HG03571 (cell line): ENCODE measurements around the gene PDHX.
"Not testable (repeated sequence)": the region's sequence is repeated elsewhere in the genome, so short reads cannot be mapped to it uniquely, and the experiment has no call there.

Experiments
- ATAC-seq: cut with Tn5 transposase; IDR thresholded peaks from one replicate; pipeline ENCODE4 v1.9.1; 2021; ENCODE audit not compliant: unreplicated experiment

Gene PDHX

GRCh38 chr11:34910817-34911216 lies 5.6 kb upstream of the PDHX start:
- ATAC-seq, result no peak

- ATAC-seq, result no peak
Measured at GRCh38 chr11:34911676-34912075, 4.7 kb upstream of the PDHX start.

GRCh38 chr11:34913556-34913955 lies 2.9 kb upstream of the PDHX start:
- ATAC-seq, result not testable (repeated sequence)

GRCh38 chr11:34915136-34916014 lies 1.0 kb upstream of the PDHX start:
- ATAC-seq, result peak; percentile 5

GRCh38 chr11:34916843-34917770 lies 689 bp downstream of the PDHX start:
- ATAC-seq, result no peak

- no peak for ATAC-seq
Measured at GRCh38 chr11:34921156-34921555, 4.7 kb downstream of the PDHX start.

GRCh38 chr11:34924714-34925113 lies 8.3 kb downstream of the PDHX start:
- no peak for ATAC-seq

- no peak for ATAC-seq
Measured at GRCh38 chr11:34926101-34926830, 9.8 kb downstream of the PDHX start.

- no peak for ATAC-seq
Measured at GRCh38 chr11:34926831-34927132, 10.4 kb downstream of the PDHX start.

- no peak for ATAC-seq
Measured at GRCh38 chr11:34928268-34928959, 12.0 kb downstream of the PDHX start.

GRCh38 chr11:34928960-34929680 lies 12.7 kb downstream of the PDHX start:
- ATAC-seq, result no peak

- no peak for ATAC-seq
Measured at GRCh38 chr11:34929794-34930763, 13.7 kb downstream of the PDHX start.

- no peak for ATAC-seq
Measured at GRCh38 chr11:34936945-34937629, 20.7 kb downstream of the PDHX start.

- no peak for ATAC-seq
Measured at GRCh38 chr11:34938611-34939010, 22.2 kb downstream of the PDHX start.

GRCh38 chr11:34940026-34940677 lies 23.7 kb downstream of the PDHX start:
- no peak for ATAC-seq

- ATAC-seq, result no peak
Measured at GRCh38 chr11:34941688-34942087, 25.3 kb downstream of the PDHX start.

GRCh38 chr11:34944692-34945091 lies 28.3 kb downstream of the PDHX start:
- ATAC-seq, result no peak

- no peak for ATAC-seq
Measured at GRCh38 chr11:34948696-34949095, 32.3 kb downstream of the PDHX start.
